ENCODE measurements around the gene NPAS2.

Gene NPAS2

DNA sequence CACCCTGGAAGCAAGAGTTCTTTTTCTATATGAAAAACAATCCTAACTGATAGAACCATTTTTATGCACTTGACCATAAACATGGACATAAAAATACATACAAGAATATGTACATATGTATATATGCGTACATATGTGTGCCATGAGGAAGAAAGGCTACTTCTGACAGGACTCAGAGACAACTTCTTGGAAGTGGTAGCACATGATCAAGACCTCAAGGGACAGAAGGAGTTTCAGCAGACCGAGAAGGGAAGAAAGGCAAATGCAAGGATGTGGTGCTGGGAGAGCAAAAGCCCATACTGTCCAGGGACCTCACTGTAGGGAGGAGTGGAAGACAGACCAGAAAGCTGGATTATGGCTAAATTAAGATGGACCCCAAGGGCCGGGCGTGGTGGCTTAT lies 11.4 kb upstream of the NPAS2 start:
- Mint-ChIP-seq H3K9me3 (no peaks in the 10 kb centered on the region), H3K36me3 (ENCODE audit: low read depth) (no peaks in the 10 kb centered on the region), H3K27me3 (peaks cover 3% of the 10 kb centered on the region), H3K4me1 (peaks cover 16% of the 10 kb centered on the region), H3K27ac (no peak overlapping the region), H3K4me3 (no peak overlapping the region)
- DNase-seq (no peak), ATAC-seq (no peak)

DNA sequence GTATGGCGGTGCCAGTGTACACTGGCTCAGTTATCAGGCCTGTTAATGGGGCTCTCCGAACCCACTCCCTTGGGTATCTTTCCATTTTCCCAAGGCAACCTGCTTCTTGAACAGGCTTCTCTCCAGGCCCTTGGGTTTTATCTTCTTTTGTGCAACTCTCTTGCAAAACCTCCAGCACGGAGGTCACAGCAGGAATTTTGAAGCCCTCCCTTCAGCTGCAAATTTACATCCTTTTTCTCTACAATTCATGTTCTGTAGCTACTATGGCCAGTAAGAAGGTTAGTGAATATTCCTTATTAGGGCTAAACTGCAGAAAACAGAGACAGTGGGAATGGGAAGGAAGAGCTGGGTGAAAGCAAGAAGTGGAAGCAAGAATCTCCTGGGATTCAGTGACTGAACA lies 10.4 kb upstream of the NPAS2 start:
- Mint-ChIP-seq H3K27me3 (peaks cover 3% of the 10 kb centered on the region), H3K4me1 (peaks cover 23% of the 10 kb centered on the region), H3K9me3 (no peaks in the 10 kb centered on the region), H3K36me3 (ENCODE audit: low read depth) (no peaks in the 10 kb centered on the region), H3K27ac (no peak overlapping the region), H3K4me3 (no peak overlapping the region)
- ATAC-seq, result no peak
- no peak for DNase-seq

DNA sequence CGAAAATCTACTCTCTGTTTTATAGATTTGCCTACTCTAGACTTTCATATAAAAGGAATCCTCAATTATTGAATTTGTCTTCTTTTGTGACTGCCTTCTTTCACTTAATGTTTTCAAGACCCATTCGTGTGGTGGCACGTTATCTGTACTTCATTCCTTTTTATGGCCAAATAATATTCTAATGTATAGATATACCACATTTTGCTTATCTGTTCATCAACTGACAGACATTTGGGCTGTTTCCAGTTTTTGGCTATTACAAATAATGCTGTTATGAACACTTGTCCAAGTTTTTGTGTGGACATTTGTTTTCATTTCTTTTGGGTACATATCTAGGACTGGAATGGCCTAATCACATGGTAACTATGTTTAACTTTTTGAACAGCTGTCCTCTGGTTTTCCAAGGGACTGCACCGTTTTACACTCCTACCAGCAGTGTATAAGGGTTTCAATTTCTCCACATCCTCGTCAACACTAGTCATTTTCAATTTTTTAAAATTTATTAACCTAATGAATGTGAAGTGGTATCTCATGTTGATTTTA lies 9.3 kb upstream of the NPAS2 start:
- Mint-ChIP-seq H3K4me3 (no peak overlapping the region), H3K9me3 (no peaks in the 10 kb centered on the region), H3K36me3 (ENCODE audit: low read depth) (no peaks in the 10 kb centered on the region), H3K27ac (no peak overlapping the region), H3K4me1 (peaks cover 25% of the 10 kb centered on the region), H3K27me3 (peaks cover 3% of the 10 kb centered on the region)
- DNase-seq (no peak), ATAC-seq (no peak)

DNA sequence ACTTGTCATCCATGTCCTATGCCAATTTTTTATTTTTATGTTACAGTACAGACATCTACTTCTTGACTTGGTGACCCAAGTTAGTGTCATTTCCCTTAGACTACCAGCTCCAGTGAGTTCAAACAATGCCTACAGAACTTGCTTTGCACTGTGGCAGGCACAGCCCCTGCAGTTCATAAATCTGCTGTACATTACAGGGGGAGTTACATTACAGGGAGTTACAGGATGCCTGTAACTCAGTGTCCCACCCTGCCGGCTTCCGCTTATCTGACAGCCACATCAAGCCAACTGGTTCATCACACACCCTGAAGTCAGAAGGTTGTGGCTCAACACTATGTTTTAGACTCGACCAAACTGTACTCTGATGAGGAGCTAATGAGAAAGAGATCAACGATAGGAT lies 7.8 kb upstream of the NPAS2 start:
- ATAC-seq (peak; percentile 44), DNase-seq (no peak)
- H3K27me3 Mint-ChIP-seq, result peaks cover 3% of the 10 kb centered on the region
- no peak overlapping the region for H3K4me3 Mint-ChIP-seq
- H3K36me3 Mint-ChIP-seq (ENCODE audit: low read depth), result no peaks in the 10 kb centered on the region
- H3K9me3 Mint-ChIP-seq, result no peaks in the 10 kb centered on the region
- H3K4me1 Mint-ChIP-seq, result peaks cover 25% of the 10 kb centered on the region
- H3K27ac Mint-ChIP-seq, result no peak overlapping the region

DNA sequence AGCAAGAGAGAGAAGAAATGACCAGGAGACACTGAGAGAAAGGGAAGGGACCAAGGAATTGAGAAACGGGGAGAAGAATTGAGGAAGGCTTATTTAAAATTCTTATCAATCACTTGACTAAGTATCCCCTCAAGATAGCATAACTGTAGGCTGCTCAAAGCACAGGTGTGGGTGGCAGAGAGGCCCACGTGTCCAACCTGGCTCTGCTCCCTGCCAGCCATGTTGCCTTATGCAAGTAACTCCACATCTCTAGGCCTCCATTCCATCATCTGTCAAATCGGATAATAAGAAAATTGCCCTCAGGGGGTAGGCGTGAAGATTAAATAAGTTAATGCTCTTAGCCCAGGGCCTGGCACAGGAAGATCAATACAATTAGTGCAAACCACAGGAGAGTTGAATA lies 7.4 kb upstream of the NPAS2 start:
- ATAC-seq (no peak), DNase-seq (no peak)
- peaks cover 25% of the 10 kb centered on the region for H3K4me1 Mint-ChIP-seq
- H3K9me3 Mint-ChIP-seq, result no peaks in the 10 kb centered on the region
- H3K27ac Mint-ChIP-seq, result no peak overlapping the region
- peaks cover 5% of the 10 kb centered on the region for H3K27me3 Mint-ChIP-seq
- no peaks in the 10 kb centered on the region for H3K36me3 Mint-ChIP-seq (ENCODE audit: low read depth)
- H3K4me3 Mint-ChIP-seq, result no peak overlapping the region

DNA sequence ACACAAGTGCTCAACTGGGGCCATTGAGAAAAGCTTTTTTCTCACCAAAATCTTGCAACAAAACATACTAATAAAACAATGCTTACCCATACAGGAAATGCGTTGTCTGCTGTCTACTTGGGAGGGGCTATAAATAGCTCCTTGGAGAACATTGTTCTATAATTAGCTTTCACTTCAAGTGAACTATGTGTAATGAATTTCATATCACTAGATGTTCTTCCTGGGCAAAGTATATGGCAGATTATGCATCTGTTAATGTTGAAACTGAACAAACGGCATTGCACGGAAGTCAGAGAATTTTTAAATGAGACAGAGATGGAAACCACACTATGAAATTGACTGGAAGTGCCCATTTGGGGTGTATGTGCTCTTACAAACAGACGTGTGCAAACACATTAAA lies 6.4 kb upstream of the NPAS2 start:
- Mint-ChIP-seq H3K36me3 (ENCODE audit: low read depth) (no peaks in the 10 kb centered on the region), H3K27me3 (peaks cover 13% of the 10 kb centered on the region), H3K4me3 (peak overlapping the region; percentile 21), H3K4me1 (peaks cover 31% of the 10 kb centered on the region), H3K27ac (peak overlapping the region; percentile 33), H3K9me3 (no peaks in the 10 kb centered on the region)
- peak; percentile 32 for ATAC-seq
- DNase-seq, result no peak

DNA sequence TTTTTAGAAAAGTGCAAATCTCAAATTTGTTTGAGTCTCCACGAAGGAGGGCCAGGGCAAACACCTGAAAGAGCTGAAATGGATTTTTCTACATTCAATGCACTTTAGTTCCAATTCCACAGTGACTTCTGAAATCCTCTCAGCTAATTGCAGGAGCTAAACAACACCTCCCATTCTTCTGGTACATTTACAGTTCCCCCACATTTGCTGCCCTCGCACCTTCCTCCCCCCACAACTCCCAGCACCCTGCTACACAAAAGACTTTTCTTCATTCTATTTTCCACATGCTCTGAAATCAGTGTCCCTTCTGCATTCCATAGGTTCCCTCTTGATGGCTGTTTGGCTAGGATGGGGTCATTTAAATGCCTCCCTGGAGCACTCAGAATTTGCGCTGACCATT lies 5.9 kb upstream of the NPAS2 start:
- peaks cover 13% of the 10 kb centered on the region for H3K27me3 Mint-ChIP-seq
- DNase-seq (no peak), ATAC-seq (no peak)
- H3K4me1 Mint-ChIP-seq, result peaks cover 31% of the 10 kb centered on the region
- H3K36me3 Mint-ChIP-seq (ENCODE audit: low read depth), result no peaks in the 10 kb centered on the region
- no peak overlapping the region for H3K4me3 Mint-ChIP-seq
- H3K27ac Mint-ChIP-seq, result no peak overlapping the region
- no peaks in the 10 kb centered on the region for H3K9me3 Mint-ChIP-seq

DNA sequence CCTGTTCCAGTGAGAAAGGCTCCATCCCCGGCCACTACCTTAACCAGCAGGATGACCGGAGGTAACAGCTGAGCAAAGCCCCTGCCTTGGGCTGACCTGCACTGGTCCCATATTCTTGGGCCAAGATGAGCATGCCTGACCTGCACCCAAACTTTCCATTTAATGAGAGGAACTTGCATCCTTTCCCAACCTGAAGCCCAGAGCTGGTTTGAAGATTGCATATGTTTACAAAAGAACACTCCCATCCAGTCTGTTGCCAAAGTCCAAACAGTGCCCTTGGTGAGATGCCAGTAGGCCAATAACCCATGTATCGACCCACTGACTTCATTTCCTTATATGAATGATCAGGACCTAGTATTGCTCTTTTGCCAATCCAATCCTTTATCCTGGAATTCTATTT lies 5.5 kb upstream of the NPAS2 start:
- Mint-ChIP-seq H3K9me3 (no peaks in the 10 kb centered on the region), H3K4me3 (no peak overlapping the region), H3K27me3 (peaks cover 14% of the 10 kb centered on the region), H3K36me3 (ENCODE audit: low read depth) (no peaks in the 10 kb centered on the region), H3K27ac (no peak overlapping the region), H3K4me1 (peaks cover 31% of the 10 kb centered on the region)
- ATAC-seq (no peak), DNase-seq (no peak)

DNA sequence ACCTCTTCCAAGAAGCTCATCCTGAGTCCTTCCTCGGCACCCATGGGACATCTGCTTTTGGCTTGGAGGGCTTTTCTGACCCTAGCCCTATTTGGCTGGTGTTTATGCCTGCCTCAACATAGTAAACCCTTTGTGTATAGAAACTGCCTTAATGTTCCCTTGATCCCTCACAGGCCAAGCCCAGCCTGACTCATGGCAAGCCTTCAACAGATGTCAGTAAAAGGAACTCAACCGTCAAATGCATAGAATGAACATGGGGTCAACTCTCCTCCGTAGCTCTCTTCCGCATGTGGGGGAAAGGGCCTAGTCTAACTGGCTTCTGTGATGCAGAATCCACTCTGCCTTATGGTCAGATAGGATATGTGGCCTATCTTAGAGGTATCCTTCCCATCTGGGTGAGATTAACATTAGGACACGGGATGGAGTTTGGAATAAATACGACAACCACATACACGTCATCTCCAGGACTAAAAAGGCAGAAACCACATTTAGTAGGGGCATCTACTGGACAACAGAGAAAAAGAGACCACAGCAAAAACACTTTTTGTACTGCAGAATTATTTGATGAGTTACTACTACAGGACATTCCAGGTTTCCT lies 2.5 kb upstream of the NPAS2 start:
- ATAC-seq (no peak), DNase-seq (no peak)
- Mint-ChIP-seq H3K4me3 (no peak overlapping the region), H3K4me1 (peaks cover 32% of the 10 kb centered on the region), H3K27ac (no peak overlapping the region), H3K36me3 (ENCODE audit: low read depth) (no peaks in the 10 kb centered on the region), H3K27me3 (peaks cover 29% of the 10 kb centered on the region), H3K9me3 (no peaks in the 10 kb centered on the region)

DNA sequence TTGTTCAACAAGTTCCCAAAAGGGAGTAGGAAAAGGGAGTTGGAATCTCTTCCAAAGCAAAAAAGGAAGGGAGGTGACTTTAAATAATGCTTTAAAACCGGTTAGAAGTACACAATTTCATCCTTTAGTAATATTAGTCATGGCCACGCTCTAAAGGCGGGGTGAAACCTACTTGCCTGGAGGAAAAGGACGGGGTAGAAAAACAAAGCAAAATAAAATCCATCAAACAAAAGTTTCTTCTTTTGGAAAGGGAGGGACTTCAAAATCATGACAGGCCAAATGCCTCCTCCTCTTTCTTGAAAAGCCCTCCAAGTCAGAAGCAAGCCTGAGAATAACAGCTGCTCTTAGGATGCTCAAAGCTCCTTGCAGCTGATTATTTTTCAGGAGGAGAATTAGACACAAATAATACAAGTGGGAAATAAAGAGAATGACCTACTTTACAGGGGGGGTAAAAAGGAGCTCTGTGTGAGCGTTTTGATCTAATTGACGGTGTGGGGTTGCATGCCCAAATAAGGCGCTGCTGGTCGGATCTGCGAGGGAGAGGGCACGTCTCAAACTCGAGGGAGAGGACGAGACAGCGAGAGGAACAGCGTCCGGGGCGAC lies 1.8 kb upstream of the NPAS2 start:
- no peaks in the 10 kb centered on the region for H3K36me3 Mint-ChIP-seq (ENCODE audit: low read depth)
- DNase-seq (no peak), ATAC-seq (peak; percentile 40)
- H3K27ac Mint-ChIP-seq, result peak overlapping the region; percentile 65
- H3K27me3 Mint-ChIP-seq, result peaks cover 33% of the 10 kb centered on the region
- peak overlapping the region; percentile 75 for H3K4me3 Mint-ChIP-seq
- H3K9me3 Mint-ChIP-seq, result no peaks in the 10 kb centered on the region
- H3K4me1 Mint-ChIP-seq, result peaks cover 29% of the 10 kb centered on the region

DNA sequence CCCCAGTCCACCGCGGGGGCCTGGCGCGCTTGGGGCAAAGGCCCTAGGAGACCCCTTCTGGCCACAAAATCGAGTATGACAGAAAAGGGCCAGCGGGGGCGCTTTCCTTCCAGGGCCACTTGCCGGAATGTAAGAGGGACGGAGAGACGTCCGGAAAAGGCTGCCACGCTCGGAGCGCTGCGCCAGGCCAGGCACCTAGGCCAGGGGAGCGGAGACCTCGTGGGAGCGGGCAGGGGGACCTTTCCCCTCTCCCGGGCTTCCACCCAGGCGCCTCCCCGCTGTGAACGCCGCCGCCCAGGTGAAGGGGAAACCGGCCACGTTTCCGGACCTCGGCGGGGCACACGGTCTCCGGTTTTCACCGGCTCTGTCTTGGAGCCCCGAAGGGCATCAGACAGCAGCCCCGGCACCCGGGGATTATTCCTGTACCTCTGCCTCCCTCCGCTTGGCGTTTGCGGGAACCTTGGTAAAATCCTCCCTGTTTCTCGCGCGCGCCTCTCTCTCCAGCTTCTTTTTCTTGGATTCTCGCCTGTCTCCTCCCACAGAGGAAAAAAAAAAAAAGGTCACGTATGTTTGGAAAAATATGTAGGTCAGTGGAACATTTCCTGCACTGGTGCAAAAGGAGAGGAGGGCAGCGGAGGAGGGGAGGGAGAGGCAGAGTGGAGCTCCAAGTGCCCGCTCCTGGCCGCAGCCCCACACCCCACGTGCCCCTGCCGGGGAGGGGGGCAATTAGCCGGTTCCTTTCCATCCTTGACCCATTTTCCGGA lies 1.2 kb upstream of the NPAS2 start:
- no peaks in the 10 kb centered on the region for H3K9me3 Mint-ChIP-seq
- peak; percentile 41 for DNase-seq
- peak overlapping the region; percentile 80 for H3K27ac Mint-ChIP-seq
- H3K4me1 Mint-ChIP-seq, result peaks cover 22% of the 10 kb centered on the region
- ATAC-seq, result peak; percentile 21
- H3K4me3 Mint-ChIP-seq, result peak overlapping the region; percentile 75
- no peaks in the 10 kb centered on the region for H3K36me3 Mint-ChIP-seq (ENCODE audit: low read depth)
- H3K27me3 Mint-ChIP-seq, result peaks cover 33% of the 10 kb centered on the region

DNA sequence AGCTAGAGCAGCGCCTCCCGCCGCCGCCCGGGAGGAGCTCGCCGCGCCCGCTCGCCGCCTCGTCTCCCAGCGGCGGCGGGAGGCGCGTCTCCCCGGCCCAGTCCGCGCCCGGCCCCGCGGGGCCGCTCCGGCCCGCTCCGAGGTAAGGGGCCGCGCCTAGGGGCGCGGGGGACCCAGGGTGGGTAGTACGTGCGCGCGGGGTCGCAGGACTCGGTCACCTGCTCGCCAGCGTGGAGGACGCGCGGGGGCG lies 259 bp downstream of the NPAS2 start:
- H3K27me3 Mint-ChIP-seq, result peaks cover 33% of the 10 kb centered on the region
- no peaks in the 10 kb centered on the region for H3K36me3 Mint-ChIP-seq (ENCODE audit: low read depth)
- no peaks in the 10 kb centered on the region for H3K9me3 Mint-ChIP-seq
- peak; percentile 25 for DNase-seq
- no peak for ATAC-seq
- H3K27ac Mint-ChIP-seq, result no peak overlapping the region
- H3K4me3 Mint-ChIP-seq, result no peak overlapping the region
- H3K4me1 Mint-ChIP-seq, result peaks cover 15% of the 10 kb centered on the region

DNA sequence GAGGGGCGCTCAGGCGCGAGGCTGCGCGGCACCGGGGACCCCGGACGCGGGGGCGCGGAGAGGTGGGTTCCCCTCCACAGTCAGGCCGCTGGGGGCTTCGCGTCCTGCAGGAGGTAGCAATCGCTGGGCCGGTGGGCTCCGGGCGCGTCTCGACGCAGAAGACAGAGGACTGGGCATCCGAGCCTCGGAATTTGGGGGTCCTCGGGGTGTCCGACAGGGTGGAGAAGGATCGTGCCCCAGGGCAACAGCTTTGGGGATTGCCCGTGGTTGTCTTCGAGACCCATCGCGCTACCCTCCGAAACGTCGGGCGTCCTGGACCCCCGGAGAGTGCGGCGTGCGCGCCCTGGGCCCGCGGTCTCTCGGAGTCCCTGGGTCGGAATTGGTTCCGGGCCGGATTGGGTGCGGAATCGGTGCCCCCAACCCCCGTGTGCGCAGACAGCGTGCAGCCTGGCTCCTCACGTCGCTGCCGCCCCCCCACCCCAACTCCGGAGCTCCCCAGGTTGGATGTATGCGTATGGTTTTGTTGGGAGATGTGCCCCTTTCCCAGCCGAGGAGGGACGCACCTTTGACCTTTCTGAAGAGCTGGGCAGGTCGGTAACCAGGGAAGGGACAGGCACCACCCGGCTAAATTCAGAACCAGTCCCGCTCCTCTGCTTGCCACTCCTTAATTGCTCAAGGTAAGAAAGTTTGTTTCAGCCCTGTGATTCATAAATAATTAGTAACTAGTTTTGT lies 750 bp downstream of the NPAS2 start:
- H3K4me3 Mint-ChIP-seq, result peak overlapping the region; percentile 70
- H3K36me3 Mint-ChIP-seq (ENCODE audit: low read depth), result no peaks in the 10 kb centered on the region
- no peak overlapping the region for H3K27ac Mint-ChIP-seq
- H3K27me3 Mint-ChIP-seq, result peaks cover 33% of the 10 kb centered on the region
- DNase-seq, result no peak
- peaks cover 15% of the 10 kb centered on the region for H3K4me1 Mint-ChIP-seq
- no peak for ATAC-seq
- no peaks in the 10 kb centered on the region for H3K9me3 Mint-ChIP-seq

DNA sequence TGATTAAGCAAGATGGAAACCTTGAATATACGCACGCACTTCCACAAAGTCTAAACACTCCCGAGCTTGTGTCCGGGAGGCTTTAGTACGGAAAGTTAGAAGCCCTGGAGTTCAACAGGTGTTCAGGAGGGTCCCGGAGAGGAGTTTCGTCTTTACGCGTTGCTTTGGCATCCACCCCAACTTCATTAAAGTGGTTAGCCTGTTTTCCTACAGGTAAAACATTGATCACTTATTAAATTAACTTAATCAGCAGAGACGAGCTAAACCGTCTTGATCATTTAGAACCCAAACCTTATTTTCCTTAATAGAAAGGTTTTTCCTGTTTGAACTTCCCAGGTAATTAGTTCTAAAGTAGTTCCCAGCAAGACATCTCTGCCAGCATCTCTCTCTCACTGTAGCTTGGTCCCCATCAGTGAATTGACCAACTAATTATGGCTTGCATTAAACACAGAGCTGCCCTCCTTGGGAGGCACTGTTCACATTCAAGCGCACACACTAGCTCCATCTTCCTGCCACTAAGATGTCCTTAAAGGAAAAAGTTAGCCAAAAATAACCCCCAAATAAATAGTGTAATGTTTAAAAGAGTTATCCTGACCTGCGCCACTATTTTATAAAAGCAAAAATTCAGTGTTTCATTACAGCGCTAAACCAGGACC lies 1.4 kb downstream of the NPAS2 start:
- DNase-seq, result no peak
- no peak for ATAC-seq
- H3K27me3 Mint-ChIP-seq, result peaks cover 33% of the 10 kb centered on the region
- no peaks in the 10 kb centered on the region for H3K36me3 Mint-ChIP-seq (ENCODE audit: low read depth)
- H3K4me3 Mint-ChIP-seq, result peak overlapping the region; percentile 70
- no peaks in the 10 kb centered on the region for H3K9me3 Mint-ChIP-seq
- peaks cover 15% of the 10 kb centered on the region for H3K4me1 Mint-ChIP-seq
- no peak overlapping the region for H3K27ac Mint-ChIP-seq

All from activated naive CD8-positive, alpha-beta T cell treated with anti-CD3 and anti-CD28 coated beads, Interleukin-2, amount 50 U/mL, for 24 hours (primary cell).